ENCODE results near the gene PTGDS. TPM values are rescaled to one million over a fixed set of nuclear protein-coding genes. Genes with fewer than 3 reads are reported as not detected.

The PTGDS gene
- total and polyA plus RNA-seq, 2 donors from 2014 or later = 236 to 709 TPM

- H3K36me3 ChIP-seq (ENCODE audit: control insufficient read depth in 2 of 3, insufficient read depth in 3 of 3, low read length in 3 of 3) = peaks cover 0 to 3% (median 0%) of the 10 kb centered on the region in 3 donors
- no peaks in the 10 kb centered on the region for H3K4me1 ChIP-seq (ENCODE audit: control insufficient read depth in 2 of 3, insufficient read depth in 2 of 3, low read depth in 1 of 3, low read length in 3 of 3)
- no peak overlapping the region for H3K27ac ChIP-seq (ENCODE audit: low read depth in 2 of 2, low read length in 2 of 2)
- intact Hi-C loops (cut with DNase I) = no loop called here
- H3K4me3 ChIP-seq (ENCODE audit: low read length in 3 of 3) = no peak overlapping the region
- FAIRE-seq (no peak), DNase-seq (no peak)
- no peaks in the 10 kb centered on the region for H3K9me3 ChIP-seq (ENCODE audit: control insufficient read depth in 2 of 3, insufficient read depth in 1 of 3, low read length in 3 of 3)
- no peak overlapping the region for H3K9ac ChIP-seq (ENCODE audit: low read length in 3 of 3)
- TF ChIP-seq, protein P1, sequence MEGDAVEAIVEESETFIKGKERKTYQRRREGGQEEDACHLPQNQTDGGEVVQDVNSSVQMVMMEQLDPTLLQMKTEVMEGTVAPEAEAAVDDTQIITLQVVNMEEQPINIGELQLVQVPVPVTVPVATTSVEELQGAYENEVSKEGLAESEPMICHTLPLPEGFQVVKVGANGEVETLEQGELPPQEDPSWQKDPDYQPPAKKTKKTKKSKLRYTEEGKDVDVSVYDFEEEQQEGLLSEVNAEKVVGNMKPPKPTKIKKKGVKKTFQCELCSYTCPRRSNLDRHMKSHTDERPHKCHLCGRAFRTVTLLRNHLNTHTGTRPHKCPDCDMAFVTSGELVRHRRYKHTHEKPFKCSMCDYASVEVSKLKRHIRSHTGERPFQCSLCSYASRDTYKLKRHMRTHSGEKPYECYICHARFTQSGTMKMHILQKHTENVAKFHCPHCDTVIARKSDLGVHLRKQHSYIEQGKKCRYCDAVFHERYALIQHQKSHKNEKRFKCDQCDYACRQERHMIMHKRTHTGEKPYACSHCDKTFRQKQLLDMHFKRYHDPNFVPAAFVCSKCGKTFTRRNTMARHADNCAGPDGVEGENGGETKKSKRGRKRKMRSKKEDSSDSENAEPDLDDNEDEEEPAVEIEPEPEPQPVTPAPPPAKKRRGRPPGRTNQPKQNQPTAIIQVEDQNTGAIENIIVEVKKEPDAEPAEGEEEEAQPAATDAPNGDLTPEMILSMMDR (IDR thresholded peaks at IDR 0.05; ENCODE audit: borderline replicate concordance, extremely low read depth, insufficient read depth) = no peak
- peaks cover 7% of the 10 kb centered on the region for H3K27me3 ChIP-seq (ENCODE audit: control insufficient read depth, insufficient read depth, low read length)
Observed at GRCh38 chr9:136983167-136983566, 5.9 kb downstream of the PTGDS start.

DNA sequence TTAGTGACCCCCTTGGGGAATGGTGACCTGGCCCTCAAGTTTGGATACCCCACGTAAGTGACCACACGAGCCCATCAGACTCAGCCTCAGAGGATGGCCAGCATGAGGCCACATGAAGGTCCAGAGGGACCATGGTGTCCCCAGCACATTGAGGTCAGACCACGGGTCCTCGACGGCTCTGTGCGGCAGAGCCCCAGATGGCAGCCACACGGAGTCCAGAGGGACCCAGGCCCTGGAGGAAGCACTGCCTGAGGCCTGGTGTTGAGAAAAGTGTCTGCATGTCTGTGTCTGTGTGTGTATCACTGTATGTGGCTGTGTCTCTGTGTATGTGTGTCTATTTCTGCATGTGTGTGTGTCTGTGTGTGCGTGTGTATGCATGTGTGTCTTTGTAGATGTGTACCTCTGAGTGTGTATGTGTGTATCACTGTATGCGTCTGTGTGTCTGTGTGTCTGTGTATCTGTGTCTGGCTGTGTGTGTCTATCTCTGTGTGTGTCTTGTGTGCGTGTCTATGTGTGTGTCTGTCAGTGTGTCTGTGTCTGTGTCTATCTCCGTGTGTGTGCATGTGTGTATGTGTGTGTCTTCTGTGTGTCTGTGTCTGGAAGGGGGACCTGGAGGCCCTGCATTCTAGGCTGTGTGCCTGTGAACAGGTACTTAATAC lies 6.5 kb downstream of the PTGDS start:
- intact Hi-C loops (cut with DNase I) = no loop called here
- TF ChIP-seq, protein P1 (IDR thresholded peaks at IDR 0.05; ENCODE audit: borderline replicate concordance, extremely low read depth, insufficient read depth) = no peak
- Histone ChIP-seq H3K27me3 (ENCODE audit: control insufficient read depth, insufficient read depth, low read length) (peaks cover 7% of the 10 kb centered on the region), H3K36me3 (ENCODE audit: control insufficient read depth in 2 of 3, insufficient read depth in 3 of 3, low read length in 3 of 3) (peaks cover 0 to 3% (median 0%) of the 10 kb centered on the region in 3 donors), H3K4me1 (ENCODE audit: control insufficient read depth in 2 of 3, insufficient read depth in 2 of 3, low read depth in 1 of 3, low read length in 3 of 3) (no peaks in the 10 kb centered on the region), H3K9me3 (ENCODE audit: control insufficient read depth in 2 of 3, insufficient read depth in 1 of 3, low read length in 3 of 3) (no peaks in the 10 kb centered on the region), H3K4me3 (ENCODE audit: low read length in 3 of 3) (no peak overlapping the region), H3K9ac (ENCODE audit: low read length in 3 of 3) (no peak overlapping the region), H3K27ac (ENCODE audit: low read depth in 2 of 2, low read length in 2 of 2) (no peak overlapping the region)
- FAIRE-seq (no peak), DNase-seq (no peak)

DNA sequence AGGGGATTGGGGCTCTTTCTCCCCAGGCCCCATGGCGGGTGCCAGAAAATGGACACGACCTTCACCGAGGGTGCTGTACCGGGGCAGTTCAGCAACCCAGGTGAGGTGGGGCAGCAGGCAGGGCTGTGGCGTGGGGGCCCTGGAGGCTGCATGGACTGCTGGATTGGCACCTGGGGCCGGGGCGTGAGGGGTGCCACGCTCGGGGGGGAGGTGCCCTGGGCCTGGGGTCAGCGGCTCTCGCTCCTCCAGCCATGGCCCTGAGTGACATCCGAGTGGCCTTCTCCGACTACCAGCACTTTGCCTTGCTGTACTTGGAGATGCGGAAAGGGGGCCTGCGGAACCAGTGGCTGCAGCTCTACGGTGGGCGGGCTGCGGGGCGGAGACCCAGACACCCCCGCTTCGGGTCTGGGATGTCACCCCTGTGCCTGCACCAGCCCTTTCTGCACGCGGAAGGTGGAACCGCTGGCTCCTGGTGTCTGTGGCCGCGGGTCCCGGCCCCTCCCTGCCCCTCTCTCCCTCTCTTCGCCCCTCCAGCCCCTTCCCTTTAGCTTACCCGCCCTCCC lies 7.2 kb downstream of the PTGDS start:
- H3K27me3 ChIP-seq (ENCODE audit: control insufficient read depth, insufficient read depth, low read length) = peaks cover 7% of the 10 kb centered on the region
- TF ChIP-seq, protein P1 (IDR thresholded peaks at IDR 0.05; ENCODE audit: borderline replicate concordance, extremely low read depth, insufficient read depth) = no peak
- H3K4me3 ChIP-seq (ENCODE audit: low read length in 3 of 3) = no peak overlapping the region
- H3K4me1 ChIP-seq (ENCODE audit: control insufficient read depth in 2 of 3, insufficient read depth in 2 of 3, low read depth in 1 of 3, low read length in 3 of 3) = no peaks in the 10 kb centered on the region
- H3K36me3 ChIP-seq (ENCODE audit: control insufficient read depth in 2 of 3, insufficient read depth in 3 of 3, low read length in 3 of 3) = peaks cover 0 to 3% (median 0%) of the 10 kb centered on the region in 3 donors
- FAIRE-seq (no peak), DNase-seq (no peak)
- intact Hi-C loops (cut with DNase I) = no loop called here
- no peaks in the 10 kb centered on the region for H3K9me3 ChIP-seq (ENCODE audit: control insufficient read depth in 2 of 3, insufficient read depth in 1 of 3, low read length in 3 of 3)
- H3K9ac ChIP-seq (ENCODE audit: low read length in 3 of 3) = no peak overlapping the region
- no peak overlapping the region for H3K27ac ChIP-seq (ENCODE audit: low read depth in 2 of 2, low read length in 2 of 2)

Data from kidney (tissue), 14 donors.